GM13976 (cell line): Measurements from ENCODE around the gene LSS.
A peak's percentile ranks its signal among the peaks of the same experiment; 100 is the strongest.

Experiments used
- DNase-seq: peaks from one replicate; pipeline ENCODE4 v3.0.0; 2012; ENCODE audit warnings: low spot score
- in situ Hi-C: fragments of 300-500 bp; cut with MboI; formaldehyde crosslinking; loops from one replicate; pipeline ENCODE4 v1.12.0; 2022; ENCODE audit warnings: low sequenced_read_pairs, mixed read lengths, inconsistent platforms; ENCODE audit not compliant: unreplicated experiment
- TF ChIP-seq, protein P1 (sequence below): IDR thresholded peaks from 2 replicates; pipeline ENCODE4 v1.5.1; 2012; ENCODE audit warnings: borderline replicate concordance, mild to moderate bottlenecking; ENCODE audit not compliant: insufficient read depth; ENCODE audit errors: extremely low read depth, missing control alignments, control extremely low read depth

The LSS gene

DNA sequence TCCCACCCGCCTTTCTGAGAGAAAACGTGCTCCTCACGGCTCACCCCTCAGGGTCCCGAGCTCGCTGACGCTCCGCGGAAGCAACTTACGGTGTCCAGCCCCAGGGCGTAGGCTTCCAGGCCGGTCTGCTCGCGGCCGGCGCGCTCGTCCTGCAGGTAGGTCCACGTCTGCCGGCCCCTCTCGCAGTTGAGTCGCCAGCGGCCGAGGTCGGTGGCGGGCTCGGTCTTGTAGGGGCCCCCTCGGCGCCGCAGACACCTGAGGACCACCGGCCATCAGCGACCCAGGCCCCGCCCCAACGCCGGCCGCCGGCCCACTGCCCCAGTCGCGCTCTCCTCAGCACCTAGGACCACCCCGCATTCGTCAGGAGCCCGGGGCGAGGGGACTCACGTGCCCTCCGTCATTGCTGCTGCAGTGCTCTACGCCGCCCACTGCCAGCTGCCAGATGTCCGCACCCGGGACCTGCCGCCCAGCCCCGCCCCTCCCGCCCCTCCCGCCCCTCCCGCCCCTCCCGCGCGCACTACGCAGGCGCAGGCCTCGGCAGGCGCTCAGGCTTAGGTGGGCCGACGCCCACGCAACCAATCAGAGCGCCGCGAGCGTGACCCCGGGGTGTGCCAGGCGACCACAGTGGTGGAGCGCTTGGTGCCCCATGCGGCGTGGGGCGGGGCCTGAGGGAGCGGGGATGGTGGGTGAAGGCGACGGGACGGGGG is at the start of gene LSS:
TSS of gene LSS (minus strand) at position 430 of the 707 bp plus-strand sequence. CDS start at position 401, 29 bp downstream.
- DNase-seq = peak; percentile 98
- TF ChIP-seq, protein P1, sequence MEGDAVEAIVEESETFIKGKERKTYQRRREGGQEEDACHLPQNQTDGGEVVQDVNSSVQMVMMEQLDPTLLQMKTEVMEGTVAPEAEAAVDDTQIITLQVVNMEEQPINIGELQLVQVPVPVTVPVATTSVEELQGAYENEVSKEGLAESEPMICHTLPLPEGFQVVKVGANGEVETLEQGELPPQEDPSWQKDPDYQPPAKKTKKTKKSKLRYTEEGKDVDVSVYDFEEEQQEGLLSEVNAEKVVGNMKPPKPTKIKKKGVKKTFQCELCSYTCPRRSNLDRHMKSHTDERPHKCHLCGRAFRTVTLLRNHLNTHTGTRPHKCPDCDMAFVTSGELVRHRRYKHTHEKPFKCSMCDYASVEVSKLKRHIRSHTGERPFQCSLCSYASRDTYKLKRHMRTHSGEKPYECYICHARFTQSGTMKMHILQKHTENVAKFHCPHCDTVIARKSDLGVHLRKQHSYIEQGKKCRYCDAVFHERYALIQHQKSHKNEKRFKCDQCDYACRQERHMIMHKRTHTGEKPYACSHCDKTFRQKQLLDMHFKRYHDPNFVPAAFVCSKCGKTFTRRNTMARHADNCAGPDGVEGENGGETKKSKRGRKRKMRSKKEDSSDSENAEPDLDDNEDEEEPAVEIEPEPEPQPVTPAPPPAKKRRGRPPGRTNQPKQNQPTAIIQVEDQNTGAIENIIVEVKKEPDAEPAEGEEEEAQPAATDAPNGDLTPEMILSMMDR = no peak
- in situ Hi-C loops = no loop called here

DNA sequence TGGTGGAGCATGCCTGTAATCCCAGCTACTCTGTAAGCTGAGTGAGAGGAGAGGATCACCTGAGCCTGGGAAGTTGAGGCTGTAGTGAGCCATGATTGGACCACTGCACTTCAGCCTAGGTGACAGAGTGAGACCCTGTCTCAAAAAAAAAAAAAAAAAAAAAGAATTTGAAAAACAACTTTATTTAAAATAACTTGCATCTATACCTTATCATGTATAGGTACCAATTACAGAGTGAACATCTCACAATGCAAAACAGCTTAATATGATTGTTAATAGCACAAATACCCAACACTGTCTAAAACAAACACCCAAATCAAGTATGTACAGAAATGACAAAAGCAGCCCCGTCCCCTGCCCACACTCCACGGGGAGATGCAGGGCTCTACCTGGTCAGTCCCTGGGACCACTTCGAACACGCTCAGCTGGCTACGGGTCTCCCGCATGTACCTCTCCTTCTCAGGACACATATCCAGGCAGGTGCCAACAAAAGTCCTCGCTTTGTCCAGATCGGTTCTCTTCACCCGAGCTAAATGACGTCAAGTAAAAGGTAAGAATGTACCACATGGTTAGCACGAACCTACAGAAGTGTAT is 46.3 kb upstream of the LSS start:
- in situ Hi-C loops = no loop called here
- TF ChIP-seq, protein P1 = no peak
- no peak for DNase-seq

DNA sequence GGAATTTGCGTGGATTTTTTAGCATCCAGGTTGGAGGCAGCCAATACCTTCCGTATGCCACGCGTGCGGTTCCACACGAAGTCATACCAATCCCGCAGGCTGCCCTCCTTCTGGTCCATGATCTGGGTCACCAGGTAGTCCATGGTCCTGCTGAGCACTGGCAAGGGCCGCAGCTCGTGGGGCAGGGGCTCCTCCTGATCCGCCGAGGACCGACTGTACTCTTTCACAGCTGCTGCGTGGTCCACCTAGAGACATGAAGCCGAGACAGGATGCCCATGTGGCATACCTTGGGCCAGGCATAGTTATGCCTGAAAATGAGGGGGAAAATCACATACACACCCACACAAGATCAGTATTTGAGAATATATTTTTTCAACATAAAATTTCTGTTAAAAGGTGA is 44.8 kb upstream of the LSS start:
- TF ChIP-seq, protein P1 = no peak
- DNase-seq = no peak

DNA sequence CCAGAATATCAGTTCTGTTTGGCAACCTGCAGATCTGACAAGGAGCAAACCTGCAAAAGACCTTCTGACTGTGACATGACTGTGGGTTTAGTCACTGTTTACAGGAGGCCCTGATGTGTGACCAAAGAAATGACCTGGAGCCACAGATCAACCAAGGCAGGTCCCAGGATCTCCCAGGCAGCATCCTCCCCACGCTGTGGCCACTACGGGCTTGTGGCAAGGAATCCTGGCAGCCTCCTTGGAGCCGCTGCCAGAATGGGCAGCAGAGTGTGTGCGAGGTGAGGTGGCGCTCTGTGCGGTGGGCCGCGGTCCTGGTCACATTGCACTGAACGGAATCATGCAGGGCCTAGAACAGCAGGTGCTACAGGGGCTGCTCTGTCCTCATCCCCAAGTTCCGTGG is 40.9 kb upstream of the LSS start:
- TF ChIP-seq, protein P1 = no peak
- in situ Hi-C loops = no loop called here
- no peak for DNase-seq

More for the DNA sequence above, 44.8 kb upstream of the LSS start:
- in situ Hi-C loops = no loop called here

DNA sequence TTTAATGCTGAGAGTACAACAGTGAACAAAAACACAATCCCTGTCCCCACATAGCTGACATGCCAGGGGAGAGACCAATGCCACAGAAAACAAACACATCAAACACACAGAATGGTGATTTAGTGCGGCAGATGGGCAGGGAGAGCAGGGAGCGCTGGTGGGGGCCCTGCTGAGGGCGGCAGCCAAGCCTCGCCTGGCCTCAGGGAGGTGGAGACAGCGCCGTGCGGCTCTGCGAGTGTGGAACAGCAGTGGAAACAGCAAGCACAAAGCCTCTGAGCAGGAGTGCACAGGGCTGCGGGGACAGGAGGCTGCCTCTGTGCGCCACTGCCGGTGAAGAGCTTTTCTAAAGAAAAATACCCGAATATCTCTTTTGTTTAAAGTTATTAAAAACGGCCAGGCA is 39.8 kb upstream of the LSS start:
- DNase-seq = no peak
- TF ChIP-seq, protein P1 = no peak
- in situ Hi-C loops = no loop called here

DNA sequence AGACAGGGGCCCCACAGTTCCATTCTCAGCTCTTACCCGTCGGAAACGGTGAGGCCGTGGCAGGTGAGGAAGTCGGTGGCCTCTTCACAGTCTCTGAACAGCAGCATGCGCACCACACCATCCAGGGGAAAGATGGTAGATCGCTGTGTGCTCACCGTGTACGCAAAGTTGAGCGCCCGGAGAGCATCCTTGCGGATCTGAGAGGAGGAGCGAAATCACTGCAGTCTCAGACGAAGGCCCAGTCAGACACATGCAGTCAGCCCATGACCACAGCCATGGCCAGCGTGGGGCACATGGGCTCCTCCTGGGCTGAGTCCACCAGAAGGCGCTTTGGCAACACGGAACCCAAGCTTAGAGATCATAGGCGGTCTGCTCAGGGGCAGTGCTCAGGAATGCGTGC is 38.4 kb upstream of the LSS start:
- DNase-seq = no peak
- TF ChIP-seq, protein P1 = no peak
- in situ Hi-C loops = no loop called here
